Measurements from ENCODE around the gene CDKN1C. TPM values are rescaled to one million over a fixed set of nuclear protein-coding genes. Genes with fewer than 3 reads are reported as not detected.

The CDKN1C gene
- total RNA-seq, 4 donors from 2014 or later: 4.1 to 54.6 (median 20.8) TPM

- 37 to 62% methylated on average over 10 of the region's 23 CpGs for WGBS, 2 donors
- peak overlapping the region; percentile 88 to 95 (median 90) for H3K27ac ChIP-seq
- peaks cover 0 to 5% (median 0%) of the 10 kb centered on the region in 4 donors for H3K27me3 ChIP-seq
- no peak for TF ChIP-seq POLR2A (IDR thresholded peaks at IDR 0.05)
- TF ChIP-seq CTCF (IDR thresholded peaks at IDR 0.05): no peak
- intact Hi-C loops (cut with DNase I): no loop called here
- DNase-seq: no peak
- H3K4me3 ChIP-seq: peak overlapping the region; percentile 53 to 88 (median 71)
- H3K36me3 ChIP-seq: peaks cover 0 to 15% (median 0%) of the 10 kb centered on the region in 3 donors
- H3K9me3 ChIP-seq: no peaks in the 10 kb centered on the region
- peaks cover 34 to 71% (median 52%) of the 10 kb centered on the region in 3 donors for H3K4me1 ChIP-seq
Observed at GRCh38 chr11:2902784-2903671, 17.5 kb upstream of the CDKN1C start.

GRCh38 chr11:2901854-2902783 is 16.5 kb upstream of the CDKN1C start:
- Histone ChIP-seq H3K27ac (peak overlapping the region; percentile 88 to 95 (median 90)), H3K9me3 (no peaks in the 10 kb centered on the region), H3K27me3 (no peaks in the 10 kb centered on the region), H3K4me1 (peaks cover 38 to 76% (median 52%) of the 10 kb centered on the region in 3 donors), H3K4me3 (peak overlapping the region; percentile 53 to 88 (median 71)), H3K36me3 (peaks cover 0 to 15% (median 0%) of the 10 kb centered on the region in 3 donors)
- TF ChIP-seq CTCF (IDR thresholded peaks at IDR 0.05): no peak
- peak in 2 of 4 donors; percentile 21 to 82 for TF ChIP-seq POLR2A (IDR thresholded peaks at IDR 0.05)
- peak; percentile 84 for DNase-seq
- intact Hi-C loops (cut with DNase I): no loop called here
- 6 to 33% methylated on average over 3 to 28 of the region's 58 CpGs for WGBS, 2 donors

- intact Hi-C loops (cut with DNase I): no loop called here
- peaks cover 38 to 76% (median 52%) of the 10 kb centered on the region in 3 donors for H3K4me1 ChIP-seq
- no peaks in the 10 kb centered on the region for H3K9me3 ChIP-seq
- peak overlapping the region in 3 of 4 donors; percentile 65 to 88 (median 77) for H3K4me3 ChIP-seq
- 71 to 76% methylated on average over 9 to 10 of the region's 16 CpGs for WGBS, 2 donors
- H3K27ac ChIP-seq: peak overlapping the region; percentile 88 to 95 (median 90)
- H3K27me3 ChIP-seq: no peaks in the 10 kb centered on the region
- no peak for DNase-seq
- TF ChIP-seq POLR2A (IDR thresholded peaks at IDR 0.05): no peak
- no peak for TF ChIP-seq CTCF (IDR thresholded peaks at IDR 0.05)
- H3K36me3 ChIP-seq: peaks cover 0 to 13% (median 0%) of the 10 kb centered on the region in 3 donors
Observed at GRCh38 chr11:2901196-2901796, 15.7 kb upstream of the CDKN1C start.

- Histone ChIP-seq H3K36me3 (no peaks in the 10 kb centered on the region), H3K4me1 (peaks cover 38 to 66% (median 49%) of the 10 kb centered on the region in 3 donors), H3K4me3 (peak overlapping the region in 1 of 4 donors; percentile 1), H3K27me3 (no peaks in the 10 kb centered on the region), H3K27ac (peak overlapping the region; percentile 64 to 81 (median 72)), H3K9me3 (no peaks in the 10 kb centered on the region)
- intact Hi-C loops (cut with DNase I): no loop called here
- WGBS, 2 donors: 44 to 47% methylated on average over 8 to 9 of the region's 13 CpGs
- no peak for DNase-seq
- no peak for TF ChIP-seq POLR2A (IDR thresholded peaks at IDR 0.05)
- TF ChIP-seq CTCF (IDR thresholded peaks at IDR 0.05): no peak
Observed at GRCh38 chr11:2899080-2899783, 13.7 kb upstream of the CDKN1C start.
